Umbilical cord (tissue), 2 donors: ENCODE measurements around the gene PTGER4. TPM values are rescaled to one million over a fixed set of nuclear protein-coding genes. Genes with fewer than 3 reads are reported as not detected.
"Not testable (repeated sequence)": the region's sequence is repeated elsewhere in the genome, so short reads cannot be mapped to it uniquely, and the experiment has no call there.

Experiments
- DNase-seq: peaks from one replicate; pipeline ENCODE4 v3.0.0-alpha.2; 2015; ENCODE audit warnings: low spot score
- total RNA-seq: library from RNA; depleted of rRNA; stranded (reverse); fragments of >200 nt; gene quantifications from one replicate; pipeline ENCODE4 v1.2.3, GENCODE V29; 2014; ENCODE audit warnings: low replicate concordance; ENCODE audit not compliant: insufficient read depth

Gene PTGER4
- total RNA-seq: 23.6 TPM

DNA sequence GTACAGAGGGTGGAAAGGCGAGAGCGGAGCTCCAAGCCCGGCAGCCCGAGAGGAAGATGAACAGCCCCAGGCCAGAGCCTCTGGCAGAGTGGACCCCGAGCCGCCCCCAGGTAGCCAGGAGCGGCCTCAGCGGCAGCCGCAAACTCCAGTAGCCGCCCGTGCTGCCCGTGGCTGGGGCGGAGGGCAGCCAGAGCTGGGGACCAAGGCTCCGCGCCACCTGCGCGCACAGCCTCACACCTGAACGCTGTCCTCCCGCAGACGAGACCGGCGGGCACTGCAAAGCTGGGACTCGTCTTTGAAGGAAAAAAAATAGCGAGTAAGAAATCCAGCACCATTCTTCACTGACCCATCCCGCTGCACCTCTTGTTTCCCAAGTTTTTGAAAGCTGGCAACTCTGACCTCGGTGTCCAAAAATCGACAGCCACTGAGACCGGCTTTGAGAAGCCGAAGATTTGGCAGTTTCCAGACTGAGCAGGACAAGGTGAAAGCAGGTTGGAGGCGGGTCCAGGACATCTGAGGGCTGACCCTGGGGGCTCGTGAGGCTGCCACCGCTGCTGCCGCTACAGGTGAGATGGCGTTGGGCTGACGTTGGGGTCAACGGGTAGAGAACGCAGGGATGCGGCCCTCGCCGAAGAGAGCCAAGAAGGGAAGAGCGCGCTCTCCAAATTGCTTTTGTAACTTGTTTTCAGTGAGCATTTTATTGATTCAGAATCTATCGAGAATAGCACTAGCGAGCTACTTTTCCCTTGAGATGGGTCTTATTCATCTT is at the start of gene PTGER4:
PTGER4 (plus strand) TSS at position 3 of the 769 bp plus-strand sequence. CDS start 1,079 bp downstream, outside the sequence.
- no peak for DNase-seq

DNA sequence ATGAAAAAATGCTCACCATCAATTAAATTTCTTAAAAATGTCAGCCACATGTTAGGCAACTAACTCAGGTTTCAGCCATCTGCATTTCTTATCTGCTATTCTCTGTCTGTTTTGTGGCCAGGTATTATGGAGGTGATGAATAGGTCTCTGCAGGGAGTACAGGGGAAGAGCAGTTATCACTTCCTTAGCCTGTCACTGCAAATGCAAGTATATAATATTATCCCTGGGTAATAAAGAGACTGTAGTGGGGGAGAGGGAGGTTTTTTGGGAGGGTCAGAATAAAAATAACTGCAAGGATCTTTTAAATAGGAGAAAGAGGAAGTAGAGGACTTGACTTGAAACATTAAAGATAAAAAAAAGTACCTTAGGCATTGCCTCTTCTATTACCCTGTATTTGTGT is 49.6 kb upstream of the PTGER4 start:
- no peak for DNase-seq

DNA sequence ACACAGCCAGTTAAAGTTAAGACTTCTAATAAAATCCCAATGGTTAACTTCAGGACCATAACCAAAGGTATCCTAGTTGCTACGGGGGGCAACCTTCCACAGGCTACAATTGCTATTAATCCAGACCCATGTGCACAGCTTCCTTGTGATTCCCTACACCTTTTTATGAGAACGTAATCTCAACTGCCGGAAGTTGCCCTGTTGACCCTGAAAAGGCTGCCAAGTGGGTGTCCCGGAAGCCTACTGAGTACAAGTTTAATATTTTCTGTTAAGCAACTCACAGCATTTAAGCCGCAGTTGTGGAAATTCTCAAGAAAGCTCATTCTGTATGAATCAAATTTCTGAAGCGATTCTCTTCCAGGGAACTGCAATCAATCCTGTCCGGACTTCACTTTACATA is 48.5 kb upstream of the PTGER4 start:
- no peak for DNase-seq

DNA sequence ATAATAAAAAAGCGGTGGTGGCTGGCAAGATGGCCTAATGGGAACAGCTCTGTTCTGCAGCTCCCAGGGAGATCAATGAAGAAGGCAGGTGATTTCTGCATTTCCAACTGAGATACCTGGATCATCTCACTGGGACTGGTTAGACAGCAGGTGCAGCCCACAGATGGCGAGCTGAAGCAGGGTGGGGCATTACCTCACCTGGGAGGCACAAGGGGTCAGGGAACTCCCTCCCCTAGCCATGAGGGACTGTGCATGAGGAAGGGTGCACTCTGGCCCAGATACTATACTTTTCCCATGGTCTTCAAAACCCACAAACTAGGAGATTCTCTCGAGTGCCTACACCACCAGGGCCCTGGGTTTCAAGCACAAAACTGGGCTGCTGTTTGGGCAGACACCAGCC is 45.6 kb upstream of the PTGER4 start:
- DNase-seq: no peak

DNA sequence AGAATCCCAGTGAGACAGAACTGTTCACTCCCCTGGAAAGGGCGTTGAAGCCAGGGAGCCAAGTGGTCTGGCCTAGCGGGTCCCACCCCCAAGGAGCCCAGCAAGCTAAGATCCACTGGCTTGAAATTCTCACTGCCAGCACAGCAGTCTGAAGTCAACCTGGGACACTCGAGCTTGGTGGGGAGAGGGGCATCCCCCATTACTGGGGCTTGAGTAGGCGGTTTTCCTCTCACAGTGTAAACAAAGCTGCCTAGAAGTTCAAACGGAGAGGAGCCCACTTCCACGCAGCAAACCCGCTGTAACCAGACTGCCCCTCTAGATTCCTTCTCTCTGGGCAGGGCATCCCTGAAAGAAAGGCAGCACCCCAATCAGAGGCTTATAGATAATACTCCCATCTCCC is 45.1 kb upstream of the PTGER4 start:
- DNase-seq: no peak

DNA sequence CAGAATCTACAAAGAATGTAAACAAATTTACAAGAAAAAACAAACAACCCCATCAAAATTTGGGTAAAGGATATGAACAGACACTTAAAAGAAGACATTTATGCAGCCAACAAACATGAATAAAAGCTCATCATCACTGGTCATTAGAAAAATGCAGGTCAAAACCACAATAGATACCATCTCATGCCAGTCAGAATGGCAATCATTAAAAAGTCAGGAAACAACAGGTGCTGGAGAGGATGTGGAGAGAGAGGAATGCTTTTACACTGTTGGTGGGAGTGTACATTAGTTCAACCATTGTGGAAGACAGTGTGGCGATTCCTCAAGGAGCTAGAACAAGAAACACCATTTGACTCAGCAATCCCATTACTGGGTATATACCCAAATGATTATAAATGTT is 40.2 kb upstream of the PTGER4 start:
- DNase-seq: not testable (repeated sequence)

DNA sequence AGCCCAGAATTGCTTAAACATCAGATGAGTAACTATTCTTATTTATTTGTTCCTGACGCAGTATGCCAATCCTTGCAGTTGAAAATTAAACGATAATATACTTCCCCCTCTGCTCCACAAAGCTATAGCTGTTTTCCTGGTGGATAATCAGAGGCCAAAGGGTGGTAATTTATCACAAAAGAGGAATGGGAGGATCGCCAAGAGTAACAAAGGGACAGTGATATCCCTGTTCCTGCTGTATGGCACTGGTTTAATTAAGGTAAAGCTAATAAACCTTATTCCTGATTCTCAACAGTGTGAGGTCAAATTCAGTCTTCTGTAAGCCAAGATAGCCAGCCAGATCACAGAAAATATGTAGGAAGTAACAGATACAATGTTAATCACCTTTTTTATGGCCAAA is 33.4 kb upstream of the PTGER4 start:
- DNase-seq: no peak

DNA sequence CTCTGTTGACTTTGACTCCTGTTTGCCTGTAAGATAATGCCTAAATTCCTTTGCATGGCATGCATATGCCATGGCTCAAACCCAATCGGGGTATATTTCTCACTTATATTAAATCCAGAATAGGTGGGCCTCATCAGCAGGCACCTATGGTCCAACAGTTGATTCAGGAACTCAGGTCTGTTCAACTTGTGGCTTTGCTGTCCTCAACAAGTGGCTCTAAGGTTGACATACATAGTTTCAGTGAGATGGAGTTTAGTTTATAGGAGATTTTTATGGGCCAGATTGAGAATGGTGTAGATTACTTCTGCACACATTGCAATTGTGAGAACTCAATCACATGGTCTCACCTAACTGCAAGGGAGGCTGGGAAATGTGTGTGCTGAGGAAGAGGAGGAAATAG is 31.6 kb upstream of the PTGER4 start:
- no peak for DNase-seq

DNA sequence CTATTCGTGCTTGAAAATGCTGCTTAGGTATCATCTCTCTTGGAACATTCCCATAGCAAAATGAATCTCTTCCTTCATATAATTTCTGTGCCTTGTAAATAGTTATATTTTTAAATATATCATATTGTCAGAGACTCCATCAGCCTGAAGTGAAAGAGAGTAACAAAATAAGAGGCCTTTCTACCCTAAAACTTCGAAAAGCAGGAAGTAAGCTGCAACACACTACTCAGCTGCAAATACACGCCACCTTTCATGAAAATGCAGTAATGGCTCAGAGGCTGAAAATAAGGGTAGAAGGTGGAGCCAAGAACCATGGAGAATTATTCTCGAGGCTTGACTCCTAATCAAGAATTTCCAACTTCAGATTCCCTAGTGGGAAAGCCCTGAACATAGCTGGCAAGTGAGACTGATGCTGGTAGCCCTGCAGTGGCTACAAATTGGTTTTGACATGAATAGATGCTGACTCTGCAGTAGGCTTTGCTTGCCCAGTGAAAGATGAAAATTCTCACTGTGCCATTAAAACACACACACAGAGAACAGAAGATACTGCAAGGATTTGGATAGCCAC is 30.2 kb upstream of the PTGER4 start:
- DNase-seq: no peak

DNA sequence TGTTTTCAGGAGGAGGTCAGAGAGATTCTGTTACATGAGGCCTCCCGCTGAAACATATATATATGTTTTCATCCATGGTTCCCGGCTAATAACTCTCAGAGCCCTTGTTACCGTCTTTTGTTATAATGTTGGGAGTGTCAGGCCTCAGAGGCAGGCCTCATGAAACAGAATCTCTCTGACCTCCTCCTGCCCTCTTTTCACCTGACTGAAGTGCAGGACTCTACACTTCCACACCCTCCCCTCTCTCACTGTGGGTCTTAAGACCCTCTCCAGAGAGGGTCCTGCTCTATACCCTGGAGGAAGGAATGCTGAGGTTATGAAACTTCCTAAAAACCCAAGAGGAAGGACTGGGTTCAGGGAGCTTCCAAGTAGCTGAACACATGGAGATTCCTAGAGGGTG is 28.5 kb upstream of the PTGER4 start:
- no peak for DNase-seq

DNA sequence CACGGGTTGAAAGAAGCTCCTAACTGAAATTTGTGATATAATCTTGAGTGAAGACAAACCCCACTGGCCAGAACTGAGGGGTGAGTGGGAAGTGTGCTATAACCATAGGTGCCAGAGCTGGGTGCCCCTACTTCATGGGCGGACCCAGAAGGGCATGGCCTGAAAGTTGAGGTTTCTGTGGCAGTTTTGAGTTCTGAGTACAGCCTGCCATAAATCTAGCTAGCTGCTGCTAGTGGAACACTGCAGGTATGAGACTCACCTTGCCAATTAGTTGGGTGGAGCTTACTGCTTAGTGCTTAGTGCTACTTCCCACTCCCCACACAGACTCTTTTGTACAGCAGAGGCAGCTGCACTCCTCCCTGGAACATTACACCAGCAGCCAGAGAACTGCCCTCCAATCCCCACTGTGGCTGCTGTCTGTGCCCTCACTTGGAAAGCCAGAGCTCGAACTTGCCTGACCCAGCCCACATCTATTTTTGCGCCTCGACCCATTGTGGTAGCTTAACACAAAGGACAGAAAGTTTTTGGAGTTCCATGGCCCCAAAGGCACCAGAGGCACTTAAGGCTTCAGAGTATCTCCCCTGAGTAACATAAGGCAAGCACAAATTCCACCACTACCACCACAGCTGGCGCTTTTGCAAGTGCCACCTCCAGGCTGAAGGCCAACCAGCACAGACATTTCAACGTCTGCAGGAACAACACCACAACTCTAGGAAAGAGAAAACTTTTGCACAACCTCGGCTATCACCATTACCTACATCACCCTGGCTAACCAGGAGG is 27.1 kb upstream of the PTGER4 start:
- no peak for DNase-seq

DNA sequence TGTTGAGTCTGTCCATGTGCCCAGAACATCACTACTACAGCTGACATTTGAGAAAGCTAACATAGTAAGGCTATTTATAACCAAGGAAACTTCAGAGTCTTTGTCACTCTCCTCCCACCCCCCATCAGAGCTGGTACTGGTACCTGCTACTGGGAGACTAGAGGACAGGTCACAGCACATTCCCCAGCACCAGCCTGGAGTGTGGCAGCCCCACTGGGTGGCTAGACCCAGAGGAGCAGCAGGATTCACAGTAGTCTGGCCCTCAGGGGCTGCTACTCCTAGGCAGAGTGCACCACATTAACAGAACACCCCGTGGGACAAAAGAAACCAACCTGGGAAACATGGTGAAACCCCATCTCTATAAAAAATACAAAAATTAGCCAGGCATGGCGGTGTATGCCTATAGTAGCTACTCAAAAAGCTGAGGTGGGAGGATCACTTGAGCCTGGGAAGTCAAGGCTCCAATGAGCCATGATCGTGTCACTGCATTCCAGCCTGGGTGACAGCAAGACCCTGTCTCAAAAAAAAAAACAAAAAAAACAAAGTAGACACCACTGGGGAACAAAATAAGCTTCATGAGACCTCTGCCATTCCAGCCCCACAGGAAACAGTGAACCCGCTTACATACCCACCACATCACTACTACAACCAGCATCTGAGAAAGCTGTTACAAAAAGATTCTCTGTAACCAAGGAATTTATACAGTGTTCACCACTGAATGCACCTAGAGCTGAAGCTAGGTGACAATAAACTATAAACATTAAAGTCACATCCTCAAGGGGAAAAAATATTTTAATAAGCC is 26.3 kb upstream of the PTGER4 start:
- no peak for DNase-seq

DNA sequence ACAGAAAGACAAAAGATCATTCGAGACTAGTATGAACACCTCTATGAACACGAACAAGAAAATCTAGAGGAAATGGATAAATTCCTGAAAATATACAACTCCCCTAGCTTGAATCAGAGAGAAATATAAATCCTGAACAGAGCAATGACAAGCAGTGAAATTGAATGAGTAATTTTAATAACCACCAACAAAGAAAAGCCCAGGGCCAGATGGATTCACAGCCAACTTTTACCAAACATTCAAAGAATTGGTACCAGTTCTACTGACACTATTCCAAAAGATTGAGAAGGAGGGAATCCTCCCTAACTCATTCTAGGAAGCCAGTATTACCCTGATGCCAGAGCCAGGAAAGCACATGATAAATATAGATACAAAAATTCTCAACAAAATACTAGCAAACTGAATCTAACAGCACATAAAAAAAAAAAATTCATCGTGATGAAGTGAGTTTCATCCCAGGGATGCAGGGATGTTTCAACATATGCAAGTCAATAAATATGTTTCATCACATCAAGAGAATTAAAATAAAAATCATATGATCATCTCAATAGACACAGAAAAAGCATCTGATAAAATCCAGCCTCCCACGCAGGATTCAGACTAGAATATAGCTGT is 25.2 kb upstream of the PTGER4 start:
- no peak for DNase-seq

DNA sequence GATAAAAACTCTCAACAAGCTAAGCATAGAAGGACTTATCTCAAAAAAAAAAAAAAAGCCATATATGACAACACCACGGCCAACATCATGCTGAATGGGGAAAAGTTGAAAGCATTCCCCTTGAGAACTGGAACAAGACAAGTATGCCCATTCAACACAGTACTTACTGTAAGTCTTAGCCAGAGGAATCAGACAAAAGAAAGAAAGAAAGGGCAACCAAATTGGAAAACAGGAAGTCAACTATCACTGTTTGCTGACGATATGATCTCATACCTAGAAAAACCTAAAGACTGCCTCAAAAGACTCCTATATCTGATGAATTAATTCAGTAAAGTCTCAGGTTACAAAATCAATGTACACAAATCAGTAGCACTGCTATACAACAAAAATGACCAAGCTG is 24.6 kb upstream of the PTGER4 start:
- DNase-seq: no peak

DNA sequence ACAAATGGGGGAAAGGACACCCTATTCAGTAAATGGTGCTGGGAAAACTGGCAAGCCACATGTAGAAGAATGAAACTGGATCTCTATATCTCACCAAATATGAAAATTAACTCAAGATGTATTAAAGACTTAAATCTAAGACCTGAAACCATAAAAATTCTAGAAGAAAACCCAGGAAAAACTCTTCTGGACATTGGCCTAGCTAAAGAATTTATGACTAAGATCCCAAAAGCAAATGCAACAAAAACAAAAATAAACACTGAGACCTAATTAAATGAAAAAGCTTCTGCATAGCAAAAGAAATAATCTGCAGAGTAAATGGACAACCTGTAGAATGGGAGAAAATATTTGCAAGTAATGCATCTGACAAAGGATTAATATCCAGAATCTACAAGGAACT is 23.6 kb upstream of the PTGER4 start:
- DNase-seq: not testable (repeated sequence)

DNA sequence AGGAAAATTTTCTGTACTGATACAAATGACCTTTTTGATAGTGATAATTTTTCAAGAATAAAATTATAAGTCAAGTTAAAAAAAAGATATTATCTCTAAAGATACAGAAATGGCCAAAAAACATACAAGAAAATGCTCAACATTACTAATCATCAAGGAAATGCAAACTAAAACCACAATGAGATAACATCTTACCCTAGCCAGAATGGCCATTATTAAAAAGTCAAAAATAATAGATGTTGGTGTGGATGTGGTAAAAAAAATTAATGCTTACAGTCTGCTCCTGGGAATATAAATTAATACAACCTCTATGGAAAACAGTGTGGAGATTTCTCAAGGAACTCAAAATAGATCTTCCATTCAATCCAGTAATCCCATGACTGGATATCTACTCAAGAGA is 22.9 kb upstream of the PTGER4 start:
- DNase-seq: no peak

DNA sequence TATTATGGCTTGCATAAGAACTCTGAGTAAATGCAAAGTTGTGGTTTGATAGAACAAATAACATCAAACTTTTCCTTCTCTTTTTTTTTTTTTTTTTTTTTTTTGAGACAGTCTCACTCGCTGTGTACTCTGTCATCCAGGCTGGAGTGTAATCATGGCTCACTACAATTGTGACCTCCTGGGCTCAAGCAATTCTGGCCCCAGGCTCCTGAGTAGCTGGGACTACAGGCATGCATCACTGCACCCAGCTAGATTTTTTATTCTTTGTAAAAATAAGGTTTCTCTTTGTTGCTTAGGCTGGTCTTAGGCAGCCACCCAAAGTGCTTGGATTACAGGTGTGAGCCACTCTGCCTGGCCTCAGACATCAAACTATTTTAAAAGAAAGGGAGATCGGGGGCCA is 19.0 kb upstream of the PTGER4 start:
- DNase-seq: no peak

DNA sequence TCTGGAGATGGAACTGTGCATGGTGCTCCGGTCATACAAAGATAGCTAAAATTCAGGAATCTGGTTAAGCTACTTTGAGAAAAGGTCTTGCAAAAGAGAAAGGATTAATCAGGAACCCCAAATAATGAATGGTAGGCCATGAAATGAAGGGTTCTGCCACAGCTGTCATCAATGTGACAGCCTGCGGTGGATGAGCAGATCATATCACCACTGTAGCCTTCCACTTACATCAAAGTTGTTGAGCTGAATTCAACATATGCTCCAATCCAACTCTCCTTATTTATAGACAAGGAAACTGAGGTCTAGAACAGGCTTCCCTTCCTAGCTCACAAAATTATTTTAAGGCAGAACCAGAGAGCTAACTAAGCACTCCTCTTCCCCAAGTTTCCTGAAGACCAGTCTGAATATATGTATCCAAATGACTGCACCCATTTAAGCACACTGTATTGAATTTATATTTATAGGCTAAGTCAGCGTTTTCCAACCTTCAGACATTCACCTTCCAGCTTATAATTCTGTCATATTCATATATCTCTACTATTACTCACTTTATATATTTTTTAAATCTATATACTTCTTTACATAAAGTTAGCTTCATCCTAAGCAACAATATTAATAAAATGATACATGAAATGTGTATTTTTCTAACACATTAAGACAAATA is 13.9 kb upstream of the PTGER4 start:
- DNase-seq: no peak

DNA sequence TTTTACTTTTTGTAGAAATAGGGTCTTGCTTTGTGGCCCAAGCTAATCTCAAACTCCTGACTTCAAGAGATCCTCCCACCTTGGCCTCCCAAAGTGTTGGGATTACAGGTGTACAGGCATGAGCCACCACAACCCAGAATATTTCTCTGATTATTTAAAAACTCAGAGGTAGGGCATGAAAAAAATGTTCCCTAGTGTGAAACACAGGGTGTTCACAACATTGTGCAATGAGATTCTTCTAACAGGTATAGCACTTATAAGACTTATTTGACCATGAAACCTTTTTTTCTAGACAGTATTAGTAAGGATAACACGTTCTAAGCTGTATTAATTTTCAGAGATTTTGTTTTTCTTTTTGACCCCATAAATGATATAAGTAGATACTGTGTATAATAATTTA is 13.1 kb upstream of the PTGER4 start:
- no peak for DNase-seq

DNA sequence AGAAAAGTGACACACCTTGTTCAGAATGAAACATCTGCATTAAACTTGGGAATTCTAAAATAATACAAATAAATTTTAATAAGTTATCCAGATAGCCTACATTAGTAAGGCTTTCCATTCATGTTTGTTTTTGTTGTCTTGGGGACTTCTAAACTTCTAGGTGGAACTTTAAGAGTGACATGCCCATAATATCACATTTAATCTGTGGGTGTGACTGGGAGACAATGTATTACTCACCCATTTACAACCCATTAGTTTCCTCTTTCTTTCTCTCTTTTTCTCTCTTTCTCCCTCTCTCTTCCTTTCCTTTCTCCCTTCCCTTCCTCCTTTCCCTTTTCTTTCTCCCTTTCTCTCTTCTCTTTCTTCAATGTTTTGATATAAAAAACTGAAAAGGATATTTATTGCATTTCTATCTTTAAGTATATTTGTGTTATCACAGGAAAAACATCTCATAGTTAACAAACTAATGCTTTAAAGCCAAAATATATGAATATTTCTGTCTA is 12.5 kb upstream of the PTGER4 start:
- no peak for DNase-seq
